A549 (cell line): ENCODE measurements around the gene ZNF883.

Experiments used
- CHD2 ChIP-seq: fragments of 150-350 bp; IDR thresholded peaks from 2 replicates; pipeline ENCODE4 v1.6.1; 2014; ENCODE audit warnings: low read length; ENCODE audit not compliant: partially characterized antibody
- EP300 ChIP-seq, 2 experiments: fragments of >200 bp; sonication (Bioruptor Twin); formaldehyde crosslinking; IDR thresholded peaks; 2 replicates in 1 of 2; 3 replicates in 1 of 2; pipeline ENCODE4 v1.6.1; 2016 to 2017
- JUNB ChIP-seq: fragments of >200 bp; sonication (Bioruptor Twin); formaldehyde crosslinking; IDR thresholded peaks from 2 replicates; pipeline ENCODE4 v1.6.1; 2016
- NFE2L2 ChIP-seq: fragments of 150-350 bp; conservative IDR thresholded peaks from 2 replicates; pipeline ENCODE4 v1.6.1; 2014; ENCODE audit warnings: low read length
- RAD21 ChIP-seq, 2 experiments: fragments of >200 bp in 1 of 2; sonication (Bioruptor Twin) in 1 of 2; formaldehyde crosslinking in 1 of 2; IDR thresholded peaks in 1 of 2; conservative IDR thresholded peaks in 1 of 2; 2 replicates in 1 of 2; 3 replicates in 1 of 2; pipeline ENCODE4 v1.6.1; 2012 to 2018; ENCODE audit warnings: inconsistent platforms in 1 of 2
- TF ChIP-seq, protein P1 (sequence below): fragments of >200 bp; sonication (Bioruptor Twin); formaldehyde crosslinking; IDR thresholded peaks from 3 replicates; pipeline ENCODE4 v1.5.1; 2016
- TF ChIP-seq, protein P2 (sequence below): fragments of 150-350 bp; IDR thresholded peaks from 2 replicates; pipeline ENCODE4 v1.6.1; 2014; ENCODE audit warnings: low read depth, mild to moderate bottlenecking, low read length

DNA sequence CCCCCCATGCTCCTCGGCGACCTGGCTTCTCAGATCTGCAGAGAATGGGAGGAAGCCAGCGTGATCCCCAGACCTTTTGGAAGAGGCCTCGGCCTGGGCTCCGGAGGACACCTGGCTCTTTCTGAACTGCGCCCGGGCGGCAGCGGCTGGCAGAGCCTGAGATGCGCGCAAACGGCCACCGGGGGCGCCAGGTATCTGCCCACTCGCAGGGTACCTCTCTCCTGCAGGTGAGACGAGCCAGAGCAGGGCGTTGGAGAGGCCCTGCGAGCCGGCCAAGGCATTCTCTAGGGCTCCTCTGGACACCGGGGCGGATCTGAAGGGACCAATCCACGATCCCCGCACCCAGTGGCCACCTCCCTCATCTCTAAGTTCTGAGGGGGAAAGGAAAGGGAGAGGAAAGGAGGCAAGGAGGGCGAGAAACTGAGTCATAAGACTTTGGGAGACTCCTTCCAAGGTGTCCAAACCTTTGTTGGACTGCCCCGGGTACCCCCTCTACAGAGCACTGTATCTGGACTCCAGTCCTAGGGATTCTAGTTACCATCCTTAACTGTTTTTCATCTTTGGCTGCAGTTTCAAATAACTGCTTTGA lies 66.3 kb downstream of the ZNF883 start:
- TF ChIP-seq, protein P1, sequence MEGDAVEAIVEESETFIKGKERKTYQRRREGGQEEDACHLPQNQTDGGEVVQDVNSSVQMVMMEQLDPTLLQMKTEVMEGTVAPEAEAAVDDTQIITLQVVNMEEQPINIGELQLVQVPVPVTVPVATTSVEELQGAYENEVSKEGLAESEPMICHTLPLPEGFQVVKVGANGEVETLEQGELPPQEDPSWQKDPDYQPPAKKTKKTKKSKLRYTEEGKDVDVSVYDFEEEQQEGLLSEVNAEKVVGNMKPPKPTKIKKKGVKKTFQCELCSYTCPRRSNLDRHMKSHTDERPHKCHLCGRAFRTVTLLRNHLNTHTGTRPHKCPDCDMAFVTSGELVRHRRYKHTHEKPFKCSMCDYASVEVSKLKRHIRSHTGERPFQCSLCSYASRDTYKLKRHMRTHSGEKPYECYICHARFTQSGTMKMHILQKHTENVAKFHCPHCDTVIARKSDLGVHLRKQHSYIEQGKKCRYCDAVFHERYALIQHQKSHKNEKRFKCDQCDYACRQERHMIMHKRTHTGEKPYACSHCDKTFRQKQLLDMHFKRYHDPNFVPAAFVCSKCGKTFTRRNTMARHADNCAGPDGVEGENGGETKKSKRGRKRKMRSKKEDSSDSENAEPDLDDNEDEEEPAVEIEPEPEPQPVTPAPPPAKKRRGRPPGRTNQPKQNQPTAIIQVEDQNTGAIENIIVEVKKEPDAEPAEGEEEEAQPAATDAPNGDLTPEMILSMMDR, result no peak
- TF ChIP-seq CHD2 (no peak), RAD21 (conservative IDR thresholded peaks at IDR 0.05 in 1 of 2, IDR thresholded peaks at IDR 0.05 in 1 of 2) (no peak), JUNB (no peak), NFE2L2 (no peak), EP300 (IDR thresholded peaks at IDR 0.05) (no peak)
- TF ChIP-seq, protein P2, sequence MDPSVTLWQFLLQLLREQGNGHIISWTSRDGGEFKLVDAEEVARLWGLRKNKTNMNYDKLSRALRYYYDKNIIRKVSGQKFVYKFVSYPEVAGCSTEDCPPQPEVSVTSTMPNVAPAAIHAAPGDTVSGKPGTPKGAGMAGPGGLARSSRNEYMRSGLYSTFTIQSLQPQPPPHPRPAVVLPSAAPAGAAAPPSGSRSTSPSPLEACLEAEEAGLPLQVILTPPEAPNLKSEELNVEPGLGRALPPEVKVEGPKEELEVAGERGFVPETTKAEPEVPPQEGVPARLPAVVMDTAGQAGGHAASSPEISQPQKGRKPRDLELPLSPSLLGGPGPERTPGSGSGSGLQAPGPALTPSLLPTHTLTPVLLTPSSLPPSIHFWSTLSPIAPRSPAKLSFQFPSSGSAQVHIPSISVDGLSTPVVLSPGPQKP, result no peak
